MM.1S (cell line): ENCODE measurements around the gene CACNA1I.
A peak's percentile ranks its signal among the peaks of the same experiment; 100 is the strongest.

ENCODE experiments used
- EZH2 ChIP-seq: fragments of 300-600 bp; sonication (generic); optimal IDR thresholded peaks from 2 replicates; pipeline ENCODE3; 2017; ENCODE audit warnings: low read depth, mild to moderate bottlenecking, antibody characterized with exemption, low read length, mixed read lengths
- EZH2phosphoT487 ChIP-seq: fragments of 300-600 bp; sonication (generic); IDR thresholded peaks from 2 replicates; pipeline ENCODE4 v1.6.1; 2018; ENCODE audit warnings: antibody characterized with exemption, low read length
- TF ChIP-seq, protein P1 (sequence below): fragments of 300-600 bp; sonication (generic); IDR thresholded peaks from 2 replicates; pipeline ENCODE4 v1.5.1; 2016; ENCODE audit warnings: antibody characterized with exemption, low read length, mixed read lengths

DNA sequence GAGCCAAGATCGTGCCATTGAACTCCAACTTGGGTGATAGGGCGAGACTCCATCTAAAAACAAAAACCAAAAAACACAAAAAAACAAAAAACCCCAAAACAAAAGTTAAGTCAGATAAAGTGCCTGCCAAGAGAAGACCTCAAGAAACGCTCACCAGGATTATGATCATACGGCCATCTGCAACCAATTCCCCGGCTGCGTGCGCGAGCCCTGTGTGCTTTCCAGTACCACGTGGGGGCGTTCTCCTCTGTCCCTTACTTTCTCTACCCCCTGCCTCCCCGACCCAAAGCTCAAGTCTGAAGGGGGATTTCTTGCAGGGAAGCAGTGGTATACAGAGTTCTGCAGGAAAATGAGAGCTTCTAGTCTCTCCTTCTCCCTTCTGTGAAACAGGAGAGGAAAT is 27.5 kb upstream of the CACNA1I start:
- TF ChIP-seq, protein P1, sequence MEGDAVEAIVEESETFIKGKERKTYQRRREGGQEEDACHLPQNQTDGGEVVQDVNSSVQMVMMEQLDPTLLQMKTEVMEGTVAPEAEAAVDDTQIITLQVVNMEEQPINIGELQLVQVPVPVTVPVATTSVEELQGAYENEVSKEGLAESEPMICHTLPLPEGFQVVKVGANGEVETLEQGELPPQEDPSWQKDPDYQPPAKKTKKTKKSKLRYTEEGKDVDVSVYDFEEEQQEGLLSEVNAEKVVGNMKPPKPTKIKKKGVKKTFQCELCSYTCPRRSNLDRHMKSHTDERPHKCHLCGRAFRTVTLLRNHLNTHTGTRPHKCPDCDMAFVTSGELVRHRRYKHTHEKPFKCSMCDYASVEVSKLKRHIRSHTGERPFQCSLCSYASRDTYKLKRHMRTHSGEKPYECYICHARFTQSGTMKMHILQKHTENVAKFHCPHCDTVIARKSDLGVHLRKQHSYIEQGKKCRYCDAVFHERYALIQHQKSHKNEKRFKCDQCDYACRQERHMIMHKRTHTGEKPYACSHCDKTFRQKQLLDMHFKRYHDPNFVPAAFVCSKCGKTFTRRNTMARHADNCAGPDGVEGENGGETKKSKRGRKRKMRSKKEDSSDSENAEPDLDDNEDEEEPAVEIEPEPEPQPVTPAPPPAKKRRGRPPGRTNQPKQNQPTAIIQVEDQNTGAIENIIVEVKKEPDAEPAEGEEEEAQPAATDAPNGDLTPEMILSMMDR = peak; percentile 41
- no peak for TF ChIP-seq EZH2
- TF ChIP-seq EZH2phosphoT487 = no peak
